Measurements from ENCODE around the gene ARHGEF28.

The ARHGEF28 gene

DNA sequence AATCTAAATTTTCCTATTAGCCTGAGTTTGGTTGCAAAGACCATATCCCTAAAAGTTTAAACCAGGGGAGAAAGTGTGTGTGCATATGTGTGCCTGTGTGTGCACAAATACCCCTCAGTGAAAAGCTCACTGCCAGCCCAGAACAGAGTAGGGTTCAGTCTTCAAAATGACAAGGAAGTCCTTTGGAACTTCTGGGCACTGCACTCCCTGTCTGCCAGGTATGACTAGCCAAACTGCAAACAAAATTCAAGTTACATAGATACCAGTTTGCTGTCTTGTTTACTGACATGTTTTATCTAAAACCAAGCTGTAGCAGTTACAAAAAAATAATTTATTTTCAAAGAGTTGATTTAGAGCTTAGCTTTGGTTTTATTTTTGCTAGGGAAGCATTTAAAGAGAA is 100.1 kb downstream of the ARHGEF28 start:
- Mint-ChIP-seq H3K4me1 (no peaks in the 10 kb centered on the region), H3K27me3 (no peaks in the 10 kb centered on the region), H3K9me3 (no peaks in the 10 kb centered on the region), H3K36me3 (ENCODE audit: insufficient read depth) (no peaks in the 10 kb centered on the region), H3K4me3 (no peak overlapping the region), H3K27ac (ENCODE audit: low read depth) (no peak overlapping the region)
- no peak for ATAC-seq (replicated peaks; ENCODE audit: extremely low read depth, poor library complexity, severe bottlenecking)
- no peak for DNase-seq (ENCODE audit: low spot score in 2 of 2)

DNA sequence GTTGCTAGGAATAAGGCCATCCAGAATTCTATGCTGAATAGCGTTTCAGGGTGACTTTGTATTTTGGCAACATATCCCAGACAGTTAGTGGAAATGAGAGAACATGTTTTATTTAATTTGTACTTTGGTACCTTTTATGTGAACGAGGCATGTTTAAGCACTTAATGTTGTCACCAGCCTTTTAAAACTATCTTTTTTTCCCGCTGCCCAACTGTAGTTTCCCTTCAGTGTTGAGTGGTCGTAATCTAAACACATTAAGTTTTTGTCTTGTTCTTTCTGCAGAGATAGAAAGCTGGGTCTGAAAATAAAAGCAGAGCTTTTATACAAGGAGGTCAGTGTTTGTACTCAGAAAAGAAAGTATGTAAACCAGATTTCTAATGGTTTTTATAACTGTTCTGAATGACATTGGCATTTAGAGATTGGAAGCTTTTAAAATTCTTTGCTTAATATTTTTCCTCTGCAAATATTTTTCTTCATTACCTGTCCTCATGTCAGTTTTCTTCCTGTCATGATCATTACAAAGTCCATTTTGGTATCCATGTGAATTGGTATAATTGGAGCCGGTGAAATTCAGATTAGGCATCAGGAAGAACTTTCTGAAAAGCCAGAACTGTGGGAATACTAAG is 100.7 kb downstream of the ARHGEF28 start:
- Mint-ChIP-seq H3K4me1 (no peaks in the 10 kb centered on the region), H3K9me3 (no peaks in the 10 kb centered on the region), H3K4me3 (no peak overlapping the region), H3K27ac (ENCODE audit: low read depth) (no peak overlapping the region), H3K36me3 (ENCODE audit: insufficient read depth) (no peaks in the 10 kb centered on the region), H3K27me3 (no peaks in the 10 kb centered on the region)
- ATAC-seq (replicated peaks; ENCODE audit: extremely low read depth, poor library complexity, severe bottlenecking): no peak
- no peak for DNase-seq (ENCODE audit: low spot score in 2 of 2)

DNA sequence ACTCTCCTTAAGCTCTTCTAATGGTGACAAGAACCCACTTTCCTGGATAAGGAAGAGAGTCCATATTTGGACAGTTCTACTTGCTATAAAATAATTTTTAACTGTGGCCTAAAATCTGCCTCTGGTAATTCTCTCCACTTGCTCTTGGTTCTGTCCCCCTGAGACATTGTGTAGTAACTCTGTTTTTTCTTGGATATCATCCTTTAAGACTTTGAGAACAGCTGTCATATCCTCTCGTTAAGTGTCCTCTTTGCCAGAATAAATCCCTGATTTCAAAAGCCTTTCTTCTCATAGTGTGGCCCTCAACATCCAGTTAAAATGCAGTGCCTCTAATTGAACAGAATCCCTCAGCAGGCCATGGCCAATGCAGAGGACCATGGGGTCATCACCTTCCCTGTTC is 101.5 kb downstream of the ARHGEF28 start:
- Mint-ChIP-seq H3K4me3 (no peak overlapping the region), H3K36me3 (ENCODE audit: insufficient read depth) (no peaks in the 10 kb centered on the region), H3K27me3 (no peaks in the 10 kb centered on the region), H3K4me1 (no peaks in the 10 kb centered on the region), H3K27ac (ENCODE audit: low read depth) (no peak overlapping the region), H3K9me3 (no peaks in the 10 kb centered on the region)
- ATAC-seq (replicated peaks; ENCODE audit: extremely low read depth, poor library complexity, severe bottlenecking) (no peak), DNase-seq (ENCODE audit: low spot score in 2 of 2) (no peak)

DNA sequence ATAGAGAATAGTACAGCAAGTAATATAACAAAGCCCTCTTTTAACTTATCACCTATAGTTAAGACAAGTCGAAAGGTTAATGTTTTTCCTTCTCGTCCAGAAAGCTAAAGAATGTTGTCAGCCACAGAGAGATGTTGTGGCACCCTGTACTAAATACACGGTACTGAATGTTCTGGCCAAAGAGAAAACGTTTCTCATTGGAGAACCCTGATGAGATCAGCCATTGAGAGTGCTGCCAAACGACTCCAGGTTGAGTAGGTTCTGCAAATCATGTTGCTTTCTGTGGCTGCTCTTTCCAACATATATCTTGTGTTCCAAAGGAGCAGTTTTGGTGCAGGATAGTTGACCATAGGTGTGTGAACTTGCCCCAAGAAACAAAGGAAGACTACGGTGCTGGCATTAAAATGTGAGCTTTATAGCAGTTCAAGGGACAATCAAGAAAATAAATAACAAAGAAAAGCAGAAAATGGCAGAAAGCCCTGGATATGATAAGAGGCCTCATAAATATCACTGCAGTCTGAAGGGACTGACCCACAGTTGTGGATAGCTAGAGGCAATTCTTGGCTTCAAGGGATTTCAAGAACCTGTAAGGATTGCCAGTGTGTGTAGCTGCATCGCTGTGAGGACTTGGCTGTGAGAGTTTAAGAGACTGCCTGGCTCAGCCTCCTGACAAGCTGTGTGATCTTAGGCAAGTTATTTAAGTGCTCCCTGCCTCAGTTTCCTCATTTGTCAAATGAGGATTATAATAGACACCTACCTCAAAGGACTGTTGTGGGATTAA is 102.7 kb downstream of the ARHGEF28 start:
- Mint-ChIP-seq H3K4me3 (no peak overlapping the region), H3K27me3 (no peaks in the 10 kb centered on the region), H3K36me3 (ENCODE audit: insufficient read depth) (no peaks in the 10 kb centered on the region), H3K9me3 (peaks cover 3% of the 10 kb centered on the region), H3K4me1 (no peaks in the 10 kb centered on the region), H3K27ac (ENCODE audit: low read depth) (no peak overlapping the region)
- ATAC-seq (replicated peaks; ENCODE audit: extremely low read depth, poor library complexity, severe bottlenecking) (no peak), DNase-seq (ENCODE audit: low spot score in 2 of 2) (no peak)

DNA sequence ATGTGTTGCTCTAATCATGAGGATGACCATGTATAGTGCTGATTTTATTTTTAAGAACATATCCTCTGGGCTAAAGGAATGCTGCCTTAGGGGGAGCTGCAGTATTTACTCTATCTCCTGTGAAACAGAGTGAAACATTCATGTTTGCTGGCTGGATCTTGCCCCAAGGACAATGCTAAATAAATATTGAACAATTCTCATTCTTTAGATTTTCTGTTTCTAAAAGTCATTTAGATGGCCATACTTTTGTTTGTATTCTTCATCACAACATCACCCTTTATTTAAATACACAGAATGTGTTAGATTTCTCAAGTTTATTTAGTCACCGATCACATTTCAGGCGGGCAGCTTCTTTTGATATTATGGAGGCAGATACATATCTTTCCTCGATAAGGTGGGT is 103.3 kb downstream of the ARHGEF28 start:
- H3K4me1 Mint-ChIP-seq: no peaks in the 10 kb centered on the region
- no peaks in the 10 kb centered on the region for H3K36me3 Mint-ChIP-seq (ENCODE audit: insufficient read depth)
- DNase-seq (ENCODE audit: low spot score in 2 of 2) (no peak), ATAC-seq (replicated peaks; ENCODE audit: extremely low read depth, poor library complexity, severe bottlenecking) (no peak)
- peaks cover 7% of the 10 kb centered on the region for H3K9me3 Mint-ChIP-seq
- no peak overlapping the region for H3K27ac Mint-ChIP-seq (ENCODE audit: low read depth)
- no peaks in the 10 kb centered on the region for H3K27me3 Mint-ChIP-seq
- no peak overlapping the region for H3K4me3 Mint-ChIP-seq

DNA sequence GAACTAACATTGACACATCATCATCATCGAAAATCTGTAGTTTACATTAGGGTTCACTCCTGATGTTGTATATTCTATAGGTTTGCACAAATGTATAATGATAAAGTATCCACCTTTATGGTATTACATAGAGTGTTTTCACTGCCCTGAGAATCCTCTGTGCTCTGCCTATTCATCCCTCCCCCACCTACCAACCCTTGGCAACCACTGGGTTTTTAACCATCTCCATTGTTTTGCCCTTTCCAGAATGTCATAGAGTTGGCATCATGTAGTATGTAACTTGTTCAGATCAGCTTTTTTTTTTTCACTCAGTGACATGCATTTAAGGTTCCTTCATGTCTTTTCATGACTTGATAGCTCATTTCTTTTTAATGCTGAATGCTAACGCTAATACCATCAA is 106.0 kb downstream of the ARHGEF28 start:
- H3K36me3 Mint-ChIP-seq (ENCODE audit: insufficient read depth): no peaks in the 10 kb centered on the region
- DNase-seq (ENCODE audit: low spot score in 2 of 2): no peak
- H3K9me3 Mint-ChIP-seq: peaks cover 7% of the 10 kb centered on the region
- no peak overlapping the region for H3K4me3 Mint-ChIP-seq
- ATAC-seq (replicated peaks; ENCODE audit: extremely low read depth, poor library complexity, severe bottlenecking): no peak
- no peak overlapping the region for H3K27ac Mint-ChIP-seq (ENCODE audit: low read depth)
- H3K4me1 Mint-ChIP-seq: no peaks in the 10 kb centered on the region
- H3K27me3 Mint-ChIP-seq: no peaks in the 10 kb centered on the region

DNA sequence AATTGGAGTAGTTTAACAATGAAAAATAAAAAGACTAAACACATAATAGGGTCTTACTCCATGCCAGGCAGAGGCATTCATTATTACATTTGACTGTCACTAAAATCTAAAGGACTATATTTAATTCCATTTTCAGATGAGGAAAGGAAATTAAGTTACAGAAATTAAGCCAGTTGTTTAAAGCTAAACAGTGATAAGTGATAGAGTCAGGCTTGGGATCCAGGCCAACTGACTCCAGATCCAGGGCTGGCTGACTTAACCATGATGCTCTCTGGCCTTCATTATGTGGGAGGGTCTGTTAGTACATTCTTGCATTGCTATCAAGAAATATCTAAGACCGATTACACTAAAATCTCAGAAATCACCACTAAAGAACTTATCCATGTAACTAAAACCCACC is 107.2 kb downstream of the ARHGEF28 start:
- DNase-seq (ENCODE audit: low spot score in 2 of 2) (no peak), ATAC-seq (replicated peaks; ENCODE audit: extremely low read depth, poor library complexity, severe bottlenecking) (no peak)
- no peak overlapping the region for H3K27ac Mint-ChIP-seq (ENCODE audit: low read depth)
- peaks cover 7% of the 10 kb centered on the region for H3K9me3 Mint-ChIP-seq
- H3K27me3 Mint-ChIP-seq: no peaks in the 10 kb centered on the region
- H3K4me3 Mint-ChIP-seq: no peak overlapping the region
- no peaks in the 10 kb centered on the region for H3K36me3 Mint-ChIP-seq (ENCODE audit: insufficient read depth)
- no peaks in the 10 kb centered on the region for H3K4me1 Mint-ChIP-seq

DNA sequence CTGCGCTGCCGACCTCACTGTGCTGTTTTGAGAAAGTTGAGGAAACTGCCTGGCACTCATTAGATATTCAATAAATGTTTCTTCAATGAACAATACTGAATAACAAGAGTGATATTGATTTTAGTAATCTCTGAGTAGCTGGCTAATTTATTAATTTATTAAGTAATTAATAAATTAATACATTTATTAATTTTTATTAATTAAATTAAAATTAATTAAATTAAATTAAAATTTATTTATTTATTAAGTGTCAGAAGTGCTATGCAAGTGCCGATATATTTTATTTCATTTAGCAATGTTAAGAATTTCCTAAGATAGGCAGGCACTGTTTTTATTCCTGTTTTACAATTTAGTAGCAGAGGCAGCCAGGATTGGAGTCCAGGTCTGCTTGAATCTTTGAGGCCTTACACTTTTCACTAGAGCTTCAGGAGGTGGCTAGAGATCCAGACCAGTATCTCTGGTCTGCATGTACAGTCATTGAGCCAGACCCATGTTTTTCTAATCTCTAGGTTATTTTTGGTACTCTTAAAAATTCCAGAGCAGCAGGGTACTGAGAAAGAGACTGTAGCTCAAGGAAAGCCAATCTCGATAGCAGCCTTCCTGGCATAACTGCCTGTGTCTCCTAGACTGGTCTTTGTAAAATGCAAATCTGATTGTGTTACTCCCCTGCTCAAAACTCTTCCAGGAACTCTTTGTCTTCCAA is 109.2 kb downstream of the ARHGEF28 start:
- ATAC-seq (replicated peaks; ENCODE audit: extremely low read depth, poor library complexity, severe bottlenecking) (no peak), DNase-seq (ENCODE audit: low spot score in 2 of 2) (no peak)
- H3K27me3 Mint-ChIP-seq: no peaks in the 10 kb centered on the region
- H3K36me3 Mint-ChIP-seq (ENCODE audit: insufficient read depth): no peaks in the 10 kb centered on the region
- H3K27ac Mint-ChIP-seq (ENCODE audit: low read depth): no peak overlapping the region
- H3K4me3 Mint-ChIP-seq: no peak overlapping the region
- H3K4me1 Mint-ChIP-seq: no peaks in the 10 kb centered on the region
- peaks cover 7% of the 10 kb centered on the region for H3K9me3 Mint-ChIP-seq

DNA sequence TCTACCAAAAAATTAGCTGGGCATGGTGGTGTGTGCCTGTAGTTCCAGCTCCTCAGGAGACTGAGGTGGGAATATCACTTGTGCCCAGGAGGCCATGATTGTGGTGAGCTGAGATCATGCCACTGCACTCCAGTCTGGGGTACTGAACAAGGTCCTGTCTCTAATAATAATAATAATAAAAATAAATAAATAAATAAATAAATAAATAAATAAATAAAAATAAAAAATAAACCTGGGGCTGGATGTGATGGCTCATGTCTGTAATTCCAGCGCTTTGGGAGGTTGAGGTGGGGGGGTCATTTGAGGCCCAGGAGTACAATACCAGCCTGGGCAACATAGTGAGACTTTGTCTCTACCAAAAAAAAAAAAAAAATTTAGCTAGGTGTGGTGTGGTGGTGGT is 113.7 kb downstream of the ARHGEF28 start:
- Mint-ChIP-seq H3K27me3 (no peaks in the 10 kb centered on the region), H3K9me3 (no peaks in the 10 kb centered on the region)

DNA sequence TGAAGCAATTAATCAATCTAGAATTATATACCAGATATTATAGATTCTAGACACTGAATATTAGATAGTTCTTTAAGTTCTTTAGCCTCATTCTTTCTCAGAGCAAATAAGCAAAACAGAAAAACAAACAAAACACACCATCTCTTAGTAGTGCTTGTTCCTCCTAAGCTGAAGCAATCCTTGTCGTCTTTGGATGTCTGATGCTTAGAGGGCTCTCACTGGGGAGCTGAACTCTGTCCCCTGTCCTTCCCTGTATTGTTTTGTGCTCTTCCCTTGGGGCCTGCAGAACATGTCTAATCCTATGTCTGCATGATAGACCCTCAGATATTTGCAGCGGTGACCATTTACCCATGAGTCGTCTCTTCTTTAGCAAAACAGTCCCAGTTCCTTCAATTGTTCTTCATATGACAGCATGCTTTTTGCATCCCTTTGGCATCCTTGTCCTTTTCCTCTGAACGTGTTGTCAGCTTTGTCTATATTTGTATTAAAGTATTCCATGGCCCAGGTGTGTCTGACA is 114.3 kb downstream of the ARHGEF28 start:
- Mint-ChIP-seq H3K36me3 (ENCODE audit: insufficient read depth) (no peaks in the 10 kb centered on the region), H3K27ac (ENCODE audit: low read depth) (no peak overlapping the region), H3K27me3 (no peaks in the 10 kb centered on the region), H3K4me1 (no peaks in the 10 kb centered on the region), H3K4me3 (no peak overlapping the region), H3K9me3 (no peaks in the 10 kb centered on the region)
- no peak for ATAC-seq (replicated peaks; ENCODE audit: extremely low read depth, poor library complexity, severe bottlenecking)
- no peak for DNase-seq (ENCODE audit: low spot score in 2 of 2)

More for the DNA sequence above, 113.7 kb downstream of the ARHGEF28 start:
- no peak for ATAC-seq (replicated peaks; ENCODE audit: extremely low read depth, poor library complexity, severe bottlenecking)
- Mint-ChIP-seq H3K27ac (ENCODE audit: low read depth) (no peak overlapping the region), H3K4me3 (no peak overlapping the region), H3K36me3 (ENCODE audit: insufficient read depth) (no peaks in the 10 kb centered on the region), H3K4me1 (no peaks in the 10 kb centered on the region)
- no peak for DNase-seq (ENCODE audit: low spot score in 2 of 2)

DNA sequence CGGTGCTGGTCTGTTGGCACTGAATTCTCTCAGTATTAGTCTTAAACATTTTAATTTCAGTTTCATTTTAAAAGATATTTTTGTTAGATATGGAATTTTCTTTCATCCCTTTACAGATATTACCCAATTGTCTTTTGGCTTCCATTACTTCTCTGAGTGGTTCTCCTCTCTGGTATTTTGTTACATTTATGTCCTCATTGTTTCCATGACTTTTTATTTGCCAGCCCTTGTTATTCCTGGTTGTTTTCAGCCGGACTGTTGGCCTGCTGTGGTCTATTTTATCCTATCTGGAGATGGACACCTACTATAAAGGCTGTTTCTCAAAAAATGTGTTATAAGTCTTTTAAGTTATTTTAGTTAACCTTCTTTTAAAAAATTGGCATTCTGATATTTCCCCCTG is 117.2 kb downstream of the ARHGEF28 start:
- no peak overlapping the region for H3K4me3 Mint-ChIP-seq
- no peak overlapping the region for H3K27ac Mint-ChIP-seq (ENCODE audit: low read depth)
- no peak for DNase-seq (ENCODE audit: low spot score in 2 of 2)
- H3K27me3 Mint-ChIP-seq: no peaks in the 10 kb centered on the region
- H3K9me3 Mint-ChIP-seq: no peaks in the 10 kb centered on the region
- no peaks in the 10 kb centered on the region for H3K36me3 Mint-ChIP-seq (ENCODE audit: insufficient read depth)
- no peak for ATAC-seq (replicated peaks; ENCODE audit: extremely low read depth, poor library complexity, severe bottlenecking)
- H3K4me1 Mint-ChIP-seq: no peaks in the 10 kb centered on the region

DNA sequence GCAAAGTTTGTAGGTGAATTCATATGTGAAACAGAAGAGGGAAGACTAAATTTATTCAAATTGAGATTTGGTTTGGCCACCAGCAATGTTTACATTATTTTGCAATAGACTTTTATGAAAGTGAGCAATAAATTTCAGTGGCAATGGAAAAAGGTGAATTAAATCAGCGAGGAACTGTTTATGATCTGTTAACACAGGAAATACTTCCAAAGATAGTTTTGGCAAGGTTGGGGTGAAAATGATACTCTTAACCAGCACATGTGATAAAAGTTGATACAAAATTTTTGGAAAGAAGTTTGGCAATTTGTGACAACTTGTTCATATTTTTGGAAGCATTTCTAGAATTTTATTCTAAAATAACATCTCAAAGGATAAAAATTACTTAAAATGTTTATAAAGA is 119.8 kb downstream of the ARHGEF28 start:
- no peak overlapping the region for H3K4me3 Mint-ChIP-seq
- no peaks in the 10 kb centered on the region for H3K36me3 Mint-ChIP-seq (ENCODE audit: insufficient read depth)
- ATAC-seq (replicated peaks; ENCODE audit: extremely low read depth, poor library complexity, severe bottlenecking): no peak
- H3K9me3 Mint-ChIP-seq: no peaks in the 10 kb centered on the region
- no peaks in the 10 kb centered on the region for H3K4me1 Mint-ChIP-seq
- H3K27me3 Mint-ChIP-seq: peaks cover 11% of the 10 kb centered on the region
- no peak for DNase-seq (ENCODE audit: low spot score in 2 of 2)
- H3K27ac Mint-ChIP-seq (ENCODE audit: low read depth): no peak overlapping the region

DNA sequence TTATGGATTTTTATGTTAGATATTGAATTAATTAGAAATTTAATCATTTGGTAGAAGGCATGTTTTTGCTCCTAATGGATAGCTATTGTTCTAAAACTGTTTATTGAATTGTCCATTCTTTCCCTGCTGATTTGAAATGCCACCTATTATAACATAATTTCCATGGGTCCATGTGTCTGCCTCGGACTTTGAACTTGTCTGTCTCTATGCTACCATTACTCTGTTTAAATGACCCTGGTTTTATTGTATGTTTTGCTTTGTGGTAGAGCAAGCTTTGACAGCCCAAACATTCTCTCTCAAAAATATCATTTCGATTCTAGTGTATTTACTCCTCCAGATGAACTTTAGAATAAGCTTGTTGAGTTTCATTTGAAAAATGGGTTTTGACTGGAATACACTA is 120.6 kb downstream of the ARHGEF28 start:
- H3K27me3 Mint-ChIP-seq: peaks cover 12% of the 10 kb centered on the region
- no peaks in the 10 kb centered on the region for H3K9me3 Mint-ChIP-seq
- no peak for DNase-seq (ENCODE audit: low spot score in 2 of 2)

More for the DNA sequence above, 120.6 kb downstream of the ARHGEF28 start:
- Mint-ChIP-seq H3K27ac (ENCODE audit: low read depth) (no peak overlapping the region), H3K36me3 (ENCODE audit: insufficient read depth) (no peaks in the 10 kb centered on the region), H3K4me3 (no peak overlapping the region), H3K4me1 (peaks cover 2% of the 10 kb centered on the region)
- no peak for ATAC-seq (replicated peaks; ENCODE audit: extremely low read depth, poor library complexity, severe bottlenecking)

All from central memory CD8-positive, alpha-beta T cell (primary cell).